ENCODE results near the gene ARMH4.

DNA sequence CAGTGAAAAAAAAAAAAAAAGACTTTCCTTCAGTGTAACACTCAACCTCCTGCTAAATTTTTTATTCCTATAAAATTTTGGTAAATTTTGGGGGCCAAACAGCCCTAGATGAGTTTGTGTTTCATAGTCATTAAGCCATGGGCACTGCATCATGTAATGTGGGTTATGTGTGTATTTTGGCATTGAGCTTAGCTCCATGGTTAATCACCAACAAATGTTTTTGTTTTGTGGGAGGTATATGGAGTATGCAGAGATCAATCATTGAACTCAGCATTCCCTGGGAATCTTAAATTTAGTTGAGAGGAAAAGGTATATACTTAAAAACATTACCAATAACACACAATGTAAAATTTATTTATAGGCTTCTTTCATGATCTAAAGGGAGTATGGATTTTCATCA lies 8.5 kb upstream of the ARMH4 start:
- TF ChIP-seq, protein P1, sequence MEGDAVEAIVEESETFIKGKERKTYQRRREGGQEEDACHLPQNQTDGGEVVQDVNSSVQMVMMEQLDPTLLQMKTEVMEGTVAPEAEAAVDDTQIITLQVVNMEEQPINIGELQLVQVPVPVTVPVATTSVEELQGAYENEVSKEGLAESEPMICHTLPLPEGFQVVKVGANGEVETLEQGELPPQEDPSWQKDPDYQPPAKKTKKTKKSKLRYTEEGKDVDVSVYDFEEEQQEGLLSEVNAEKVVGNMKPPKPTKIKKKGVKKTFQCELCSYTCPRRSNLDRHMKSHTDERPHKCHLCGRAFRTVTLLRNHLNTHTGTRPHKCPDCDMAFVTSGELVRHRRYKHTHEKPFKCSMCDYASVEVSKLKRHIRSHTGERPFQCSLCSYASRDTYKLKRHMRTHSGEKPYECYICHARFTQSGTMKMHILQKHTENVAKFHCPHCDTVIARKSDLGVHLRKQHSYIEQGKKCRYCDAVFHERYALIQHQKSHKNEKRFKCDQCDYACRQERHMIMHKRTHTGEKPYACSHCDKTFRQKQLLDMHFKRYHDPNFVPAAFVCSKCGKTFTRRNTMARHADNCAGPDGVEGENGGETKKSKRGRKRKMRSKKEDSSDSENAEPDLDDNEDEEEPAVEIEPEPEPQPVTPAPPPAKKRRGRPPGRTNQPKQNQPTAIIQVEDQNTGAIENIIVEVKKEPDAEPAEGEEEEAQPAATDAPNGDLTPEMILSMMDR (IDR thresholded peaks at IDR 0.05), result no peak
- TF ChIP-seq POLR2A (IDR thresholded peaks at IDR 0.05), result no peak

Measured in esophagus squamous epithelium (tissue), 4 donors.